Pulmonary artery endothelial cell (primary cell): ENCODE measurements around the gene STBD1. TPM values are rescaled to one million over a fixed set of nuclear protein-coding genes. Genes with fewer than 3 reads are reported as not detected.
"Not testable (repeated sequence)": the region's sequence is repeated elsewhere in the genome, so short reads cannot be mapped to it uniquely, and the experiment has no call there.

Experiments used
- DNase-seq: peaks from one replicate; pipeline ENCODE4 v3.0.0-alpha.2; 2011; ENCODE audit warnings: low read depth, low spot score
- total RNA-seq: library from RNA; depleted of rRNA; stranded (reverse); fragments of >200 nt; gene quantifications from 2 replicates; pipeline ENCODE4 v1.2.3, GENCODE V29; 2014

The STBD1 gene
- total RNA-seq, 1 donor from 2014 or later, result 2.6 TPM

GRCh38 chr4:76322236-76322635 lies 15.7 kb downstream of the STBD1 start:
- no peak for DNase-seq

GRCh38 chr4:76325072-76325471 lies 18.5 kb downstream of the STBD1 start:
- DNase-seq, result no peak

GRCh38 chr4:76326515-76326914 lies 20.0 kb downstream of the STBD1 start:
- DNase-seq, result no peak

GRCh38 chr4:76334885-76335284 lies 28.4 kb downstream of the STBD1 start:
- DNase-seq, result no peak

GRCh38 chr4:76339364-76339763 lies 32.8 kb downstream of the STBD1 start:
- no peak for DNase-seq

GRCh38 chr4:76341063-76341462 lies 34.5 kb downstream of the STBD1 start:
- DNase-seq, result no peak

GRCh38 chr4:76342191-76342590 lies 35.7 kb downstream of the STBD1 start:
- no peak for DNase-seq

GRCh38 chr4:76342803-76343202 lies 36.3 kb downstream of the STBD1 start:
- no peak for DNase-seq

- no peak for DNase-seq
These were observed 48.3 kb downstream of the STBD1 start for GRCh38 chr4:76354517-76355473.

- DNase-seq, result no peak
These were observed 51.4 kb downstream of the STBD1 start for GRCh38 chr4:76357981-76358380.

GRCh38 chr4:76359881-76360466 lies 53.4 kb downstream of the STBD1 start:
- not testable (repeated sequence) for DNase-seq

Other genes with a start within 250 kb of the STBD1 start
- gene ART3, start 232.0 kb upstream of the STBD1 start, total RNA-seq, result 0.07 TPM in 1 of 2 replicates, not detected in the other
- 61.2 and 72.6 TPM in 2 replicates for gene NUP54, start 158.3 kb upstream of the STBD1 start, total RNA-seq
- gene SCARB2, start 92.9 kb upstream of the STBD1 start, total RNA-seq, result 171 and 193 TPM in 2 replicates
- under 0.01 and 0.33 TPM in 2 replicates for gene FAM47E, start 55.0 kb upstream of the STBD1 start, total RNA-seq
- not detected in 2 replicates for gene CCDC158, start 114.4 kb downstream of the STBD1 start, total RNA-seq
- gene SHROOM3, start 128.5 kb downstream of the STBD1 start, total RNA-seq, result 3.3 and 8.1 TPM in 2 replicates